Gastroesophageal sphincter (tissue), 2 donors: ENCODE measurements around the gene CHRM4.

Source experiments
- EP300 ChIP-seq: sonication (generic); formaldehyde crosslinking; IDR thresholded peaks from one replicate; pipeline ENCODE4 v1.6.1; 2017; ENCODE audit warnings: antibody characterized with exemption, mild to moderate bottlenecking
- POLR2AphosphoS5 ChIP-seq: sonication (generic); formaldehyde crosslinking; IDR thresholded peaks from one replicate; pipeline ENCODE4 v1.6.1; 2017; ENCODE audit warnings: antibody characterized with exemption

- TF ChIP-seq POLR2AphosphoS5 (no peak), EP300 (no peak)
Measured at GRCh38 chr11:46393759-46394158, 2.2 kb upstream of the CHRM4 start.
